ENCODE results near the gene QDPR.
A peak's percentile ranks its signal among the peaks of the same experiment; 100 is the strongest.

Gene QDPR

DNA sequence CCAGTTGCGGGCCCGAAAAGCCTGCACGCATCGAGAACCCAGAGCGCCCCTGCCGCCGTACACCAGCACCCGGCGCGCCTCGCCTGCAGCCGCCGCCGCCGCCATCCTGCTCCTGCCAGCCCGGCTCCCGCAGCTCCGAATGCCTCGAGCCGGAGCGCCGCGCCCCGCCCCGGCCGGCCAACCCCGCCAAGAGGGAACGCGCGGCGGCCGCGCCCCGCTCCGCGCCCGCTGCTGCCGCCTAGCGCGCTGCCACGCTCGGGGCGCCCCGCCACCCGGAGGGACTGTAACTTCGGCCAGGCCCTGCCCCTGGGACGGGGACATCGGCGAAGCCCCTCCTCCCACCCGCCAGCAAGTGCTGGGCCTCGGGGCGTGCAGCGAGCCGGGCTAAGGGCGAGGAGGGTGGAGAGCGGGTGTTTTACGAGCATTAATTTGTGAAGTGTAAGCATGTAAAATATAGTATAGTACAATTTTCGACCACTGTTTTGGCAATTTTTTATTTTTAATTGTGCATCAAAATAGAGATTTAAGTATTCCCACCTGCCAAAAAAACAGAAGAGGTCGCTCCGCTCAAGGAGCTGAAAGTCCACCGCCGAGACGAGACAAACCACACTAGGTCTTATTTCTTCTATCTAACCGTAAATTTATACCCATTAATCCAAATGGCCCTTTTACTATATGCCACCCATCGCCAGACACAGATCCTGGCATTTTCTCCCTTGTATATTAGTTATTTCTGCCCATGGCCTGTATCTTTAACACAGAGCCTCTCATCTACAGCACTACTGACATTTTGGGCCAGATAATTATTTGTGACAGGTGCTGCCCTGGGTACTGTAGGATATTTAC lies at the start of gene QDPR:
Gene QDPR (minus strand): TSS at position 141 of the 846 bp plus-strand sequence. CDS start 36 bp downstream, at position 105.
- TF ChIP-seq, protein P1, sequence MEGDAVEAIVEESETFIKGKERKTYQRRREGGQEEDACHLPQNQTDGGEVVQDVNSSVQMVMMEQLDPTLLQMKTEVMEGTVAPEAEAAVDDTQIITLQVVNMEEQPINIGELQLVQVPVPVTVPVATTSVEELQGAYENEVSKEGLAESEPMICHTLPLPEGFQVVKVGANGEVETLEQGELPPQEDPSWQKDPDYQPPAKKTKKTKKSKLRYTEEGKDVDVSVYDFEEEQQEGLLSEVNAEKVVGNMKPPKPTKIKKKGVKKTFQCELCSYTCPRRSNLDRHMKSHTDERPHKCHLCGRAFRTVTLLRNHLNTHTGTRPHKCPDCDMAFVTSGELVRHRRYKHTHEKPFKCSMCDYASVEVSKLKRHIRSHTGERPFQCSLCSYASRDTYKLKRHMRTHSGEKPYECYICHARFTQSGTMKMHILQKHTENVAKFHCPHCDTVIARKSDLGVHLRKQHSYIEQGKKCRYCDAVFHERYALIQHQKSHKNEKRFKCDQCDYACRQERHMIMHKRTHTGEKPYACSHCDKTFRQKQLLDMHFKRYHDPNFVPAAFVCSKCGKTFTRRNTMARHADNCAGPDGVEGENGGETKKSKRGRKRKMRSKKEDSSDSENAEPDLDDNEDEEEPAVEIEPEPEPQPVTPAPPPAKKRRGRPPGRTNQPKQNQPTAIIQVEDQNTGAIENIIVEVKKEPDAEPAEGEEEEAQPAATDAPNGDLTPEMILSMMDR (IDR thresholded peaks at IDR 0.05; ENCODE audit: control extremely low read depth, extremely low read depth, low read depth, missing control alignments), result peak; percentile 73
- peak; percentile 86 for DNase-seq (ENCODE audit: extremely low spot score)
- CTCF ChIA-PET, result interaction anchor here (0.6 to 1.4 kb wide), 6 partner anchors 8 to 137 kb away, joined by 3 to 5 read pairs (median 3); no protein-coding TSS in a partner anchor
- POLR2A ChIA-PET, result no interaction called here

- POLR2A ChIA-PET, result no interaction called here
- no peak for DNase-seq (ENCODE audit: extremely low spot score)
- TF ChIP-seq, protein P1 (IDR thresholded peaks at IDR 0.05; ENCODE audit: control extremely low read depth, extremely low read depth, low read depth, missing control alignments), result no peak
- CTCF ChIA-PET, result interaction anchor here (1.6 kb wide), 1 partner anchor 12 kb away, joined by 5 read pairs; no protein-coding TSS in a partner anchor
Observed at GRCh38 chr4:17561195-17561909, 49.5 kb upstream of the QDPR start.

DNA sequence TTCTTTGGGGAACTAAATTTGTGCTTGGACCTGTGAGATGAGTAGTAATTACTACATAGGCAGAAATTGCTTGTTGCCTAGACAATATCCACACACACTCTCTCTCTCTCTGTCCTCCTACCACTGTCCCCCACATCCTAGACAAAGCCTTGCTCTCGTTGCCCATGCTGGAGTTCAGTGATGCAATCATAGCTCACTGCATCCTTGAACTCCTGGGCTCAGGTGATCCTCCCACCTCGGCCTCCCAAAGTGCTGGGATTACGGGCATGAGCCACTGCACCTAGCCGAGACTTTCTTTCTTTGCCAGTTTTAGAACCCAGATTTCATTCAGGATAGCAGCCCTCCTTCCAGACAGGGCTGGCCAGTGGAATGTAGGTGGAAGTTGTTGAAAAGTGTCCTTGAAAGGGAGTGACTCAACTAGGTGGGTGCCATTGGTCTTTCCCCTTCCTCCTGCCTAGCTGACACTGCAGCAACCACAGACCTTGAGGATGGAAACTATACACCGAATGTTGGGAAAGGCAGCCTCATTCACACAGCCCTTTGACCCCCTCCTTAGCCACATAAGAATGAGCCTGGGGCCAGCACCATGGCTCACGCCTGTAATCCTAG lies 48.3 kb upstream of the QDPR start:
- POLR2A ChIA-PET, result no interaction called here
- TF ChIP-seq, protein P1 (IDR thresholded peaks at IDR 0.05; ENCODE audit: control extremely low read depth, extremely low read depth, low read depth, missing control alignments), result no peak
- DNase-seq (ENCODE audit: extremely low spot score), result no peak
- CTCF ChIA-PET, result interaction anchor here (1.6 kb wide), 1 partner anchor 11 kb away, joined by 5 read pairs; no protein-coding TSS in a partner anchor

- no peak for DNase-seq (ENCODE audit: extremely low spot score)
- CTCF ChIA-PET, result interaction anchor here (1.6 kb wide), 1 partner anchor 11 kb away, joined by 5 read pairs; no protein-coding TSS in a partner anchor
- TF ChIP-seq, protein P1 (IDR thresholded peaks at IDR 0.05; ENCODE audit: control extremely low read depth, extremely low read depth, low read depth, missing control alignments), result no peak
- POLR2A ChIA-PET, result no interaction called here
Observed at GRCh38 chr4:17559709-17560048, 47.8 kb upstream of the QDPR start.

DNA sequence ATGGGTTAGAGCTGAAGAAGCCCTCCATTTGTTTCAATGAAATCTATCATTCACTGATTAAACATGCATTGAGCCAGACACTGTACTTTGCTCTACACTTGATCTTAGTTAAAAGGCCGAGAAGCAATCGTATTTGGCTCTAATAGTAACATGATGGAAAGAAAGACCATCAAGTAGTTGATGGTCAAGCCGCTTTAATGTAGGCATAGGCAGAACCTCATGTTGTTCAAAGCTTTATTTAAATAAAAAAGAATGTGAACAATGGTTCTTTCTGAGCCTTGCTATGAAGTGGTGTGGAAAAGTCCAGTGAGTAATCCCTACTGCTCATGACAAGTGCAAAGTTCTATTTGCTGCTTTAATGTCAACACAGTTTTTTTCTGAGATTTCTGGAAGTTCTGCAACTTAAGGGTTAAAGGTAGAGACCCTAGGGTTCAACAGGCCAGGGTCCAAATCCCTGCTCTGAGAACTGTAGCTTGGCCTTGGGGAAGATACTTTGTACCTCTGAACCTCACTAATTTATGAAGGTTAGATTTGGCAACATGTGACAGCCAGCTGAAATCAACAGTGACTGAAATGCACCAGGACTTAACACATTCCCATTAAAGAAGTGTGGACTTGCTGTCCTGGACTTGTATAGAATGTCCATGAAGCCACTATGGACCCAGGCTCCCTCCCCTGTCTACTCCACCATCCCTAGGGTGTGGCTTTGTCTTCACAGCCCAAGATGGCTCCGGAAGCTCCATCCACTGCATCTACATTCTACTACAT lies 47.2 kb upstream of the QDPR start:
- CTCF ChIA-PET, result interaction anchor here (0.8 to 1.9 kb wide), 5 partner anchors 8 to 17 kb away, joined by 3 to 12 read pairs (median 4); no protein-coding TSS in a partner anchor
- POLR2A ChIA-PET, result no interaction called here
- DNase-seq (ENCODE audit: extremely low spot score), result no peak
- TF ChIP-seq, protein P1 (IDR thresholded peaks at IDR 0.05; ENCODE audit: control extremely low read depth, extremely low read depth, low read depth, missing control alignments), result no peak

All from GM10248 (cell line).